PC-9 (cell line): ENCODE results near the gene MDP1.

Experiments
- CTCF ChIP-seq: fragments of 200-600 bp; sonication (generic); conservative IDR thresholded peaks from 2 replicates; pipeline ENCODE4 v1.6.1; 2017; ENCODE audit warnings: mixed run types, antibody characterized with exemption, mild to moderate bottlenecking, moderate library complexity
- EZH2 ChIP-seq: fragments of 200-600 bp; sonication (generic); IDR thresholded peaks from 2 replicates; pipeline ENCODE4 v1.8.0; 2017; ENCODE audit warnings: antibody characterized with exemption, low read depth

- TF ChIP-seq CTCF (no peak), EZH2 (no peak)
Measured at GRCh38 chr14:24185741-24186140, 30.1 kb downstream of the MDP1 start.
